Measurements from ENCODE around the gene VWA8. TPM values are rescaled to one million over a fixed set of nuclear protein-coding genes. Genes with fewer than 3 reads are reported as not detected.
"Not testable (repeated sequence)": the region's sequence is repeated elsewhere in the genome, so short reads cannot be mapped to it uniquely, and the experiment has no call there.

The VWA8 gene
- total RNA-seq, 1 donor from 2014 or later, result 6.8 TPM

- no peak for DNase-seq (ENCODE audit: low read depth in 2 of 2)
These were observed 109.6 kb downstream of the VWA8 start for GRCh38 chr13:41851351-41851750.

GRCh38 chr13:41848435-41849255 lies 112.3 kb downstream of the VWA8 start:
- peak in 1 of 2 donors; percentile 12 for DNase-seq (ENCODE audit: low read depth in 2 of 2)

- no peak for DNase-seq (ENCODE audit: low read depth in 2 of 2)
These were observed 113.7 kb downstream of the VWA8 start for GRCh38 chr13:41847216-41847615.

- DNase-seq (ENCODE audit: low read depth in 2 of 2), result peak; percentile 15 to 46
These were observed 118.8 kb downstream of the VWA8 start for GRCh38 chr13:41842036-41842620.

- peak in 1 of 2 donors; percentile 45 for DNase-seq (ENCODE audit: low read depth in 2 of 2)
These were observed 123.3 kb downstream of the VWA8 start for GRCh38 chr13:41837629-41838028.

- DNase-seq (ENCODE audit: low read depth in 2 of 2), result no peak
These were observed 125.0 kb downstream of the VWA8 start for GRCh38 chr13:41835871-41836270.

GRCh38 chr13:41834697-41835096 lies 126.2 kb downstream of the VWA8 start:
- DNase-seq (ENCODE audit: low read depth in 2 of 2), result not testable (repeated sequence)

- peak; percentile 47 to 76 for DNase-seq (ENCODE audit: low read depth in 2 of 2)
These were observed 127.1 kb downstream of the VWA8 start for GRCh38 chr13:41833831-41834230.

GRCh38 chr13:41833201-41833600 lies 127.7 kb downstream of the VWA8 start:
- DNase-seq (ENCODE audit: low read depth in 2 of 2), result peak in 1 of 2 donors; percentile 24

- DNase-seq (ENCODE audit: low read depth in 2 of 2), result peak; percentile 33 to 71
These were observed 133.2 kb downstream of the VWA8 start for GRCh38 chr13:41827507-41828213.

GRCh38 chr13:41825691-41826090 lies 135.2 kb downstream of the VWA8 start:
- no peak for DNase-seq (ENCODE audit: low read depth in 2 of 2)

GRCh38 chr13:41823476-41823875 lies 137.4 kb downstream of the VWA8 start:
- DNase-seq (ENCODE audit: low read depth in 2 of 2), result no peak

- no peak for DNase-seq (ENCODE audit: low read depth in 2 of 2)
These were observed 138.3 kb downstream of the VWA8 start for GRCh38 chr13:41822560-41822959.

- DNase-seq (ENCODE audit: low read depth in 2 of 2), result peak in 1 of 2 donors; percentile 68
These were observed 139.7 kb downstream of the VWA8 start for GRCh38 chr13:41821238-41821594.

GRCh38 chr13:41820581-41821237 lies 140.2 kb downstream of the VWA8 start:
- DNase-seq (ENCODE audit: low read depth in 2 of 2), result no peak

GRCh38 chr13:41816057-41816456 lies 144.9 kb downstream of the VWA8 start:
- no peak for DNase-seq (ENCODE audit: low read depth in 2 of 2)

- no peak for DNase-seq (ENCODE audit: low read depth in 2 of 2)
These were observed 147.5 kb downstream of the VWA8 start for GRCh38 chr13:41813426-41813825.

- no peak for DNase-seq (ENCODE audit: low read depth in 2 of 2)
These were observed 148.1 kb downstream of the VWA8 start for GRCh38 chr13:41812851-41813250.

GRCh38 chr13:41812237-41812636 lies 148.7 kb downstream of the VWA8 start:
- no peak for DNase-seq (ENCODE audit: low read depth in 2 of 2)

- no peak for DNase-seq (ENCODE audit: low read depth in 2 of 2)
These were observed 149.3 kb downstream of the VWA8 start for GRCh38 chr13:41811588-41812021.

GRCh38 chr13:41809962-41810361 lies 150.9 kb downstream of the VWA8 start:
- DNase-seq (ENCODE audit: low read depth in 2 of 2), result no peak

- not testable (repeated sequence) for DNase-seq (ENCODE audit: low read depth in 2 of 2)
These were observed 157.5 kb downstream of the VWA8 start for GRCh38 chr13:41803445-41803735.
